Endodermal cell (in vitro differentiated cells): Measurements from ENCODE around the gene NCAPH2. TPM values are rescaled to one million over a fixed set of nuclear protein-coding genes. Genes with fewer than 3 reads are reported as not detected.
A peak's percentile ranks its signal among the peaks of the same experiment; 100 is the strongest.

Experiments
- DNase-seq: peaks from one replicate; pipeline ENCODE4 v3.0.0-alpha.2; 2017
- H3K27ac ChIP-seq: 2 replicates; pipeline ENCODE4 v1.5.1; 2013; ENCODE audit warnings: mild to moderate bottlenecking, low read depth, low read length, moderate library complexity
- H3K27me3 ChIP-seq: 2 replicates; pipeline ENCODE4 v1.6.1; 2013; ENCODE audit warnings: mild to moderate bottlenecking, low read length, moderate library complexity; ENCODE audit not compliant: insufficient read depth, control insufficient read depth, poor library complexity, severe bottlenecking
- H3K36me3 ChIP-seq: 2 replicates; pipeline ENCODE4 v1.7.0; 2013; ENCODE audit warnings: mild to moderate bottlenecking, low read length, moderate library complexity; ENCODE audit not compliant: control insufficient read depth, insufficient read depth
- H3K4me1 ChIP-seq: one replicate; pipeline ENCODE4 v1.7.0; 2013; ENCODE audit warnings: low read length; ENCODE audit not compliant: control insufficient read depth, insufficient read depth
- H3K4me3 ChIP-seq: 2 replicates; pipeline ENCODE4 v1.5.1; 2013; ENCODE audit warnings: mild to moderate bottlenecking, low read length, moderate library complexity
- H3K9ac ChIP-seq: 2 replicates; pipeline ENCODE4 v1.6.1; 2013; ENCODE audit warnings: mild to moderate bottlenecking, low read length, moderate library complexity; ENCODE audit not compliant: poor library complexity, severe bottlenecking; ENCODE audit errors: extremely low read depth
- H3K9me3 ChIP-seq: 2 replicates; pipeline ENCODE4 v1.6.1; 2013; ENCODE audit warnings: mild to moderate bottlenecking, low read length, moderate library complexity; ENCODE audit not compliant: control insufficient read depth
- H3K27ac Mint-ChIP-seq: 2 replicates; pipeline ENCODE4 v1.8.0; 2020; ENCODE audit warnings: mixed read lengths
- H3K27me3 Mint-ChIP-seq: 2 replicates; pipeline ENCODE4 v1.8.0; 2021; ENCODE audit warnings: mild to moderate bottlenecking, mixed read lengths; ENCODE audit not compliant: insufficient read depth
- H3K36me3 Mint-ChIP-seq: 2 replicates; pipeline ENCODE4 v1.8.0; 2020; ENCODE audit warnings: low read depth, mixed read lengths
- H3K4me1 Mint-ChIP-seq: 2 replicates; pipeline ENCODE4 v1.8.0; 2020; ENCODE audit warnings: mixed read lengths
- H3K4me3 Mint-ChIP-seq: 2 replicates; pipeline ENCODE4 v1.8.0; 2020; ENCODE audit warnings: mild to moderate bottlenecking, moderate library complexity, mixed read lengths
- H3K9me3 Mint-ChIP-seq: 2 replicates; pipeline ENCODE4 v1.8.0; 2020; ENCODE audit warnings: mild to moderate bottlenecking, mixed read lengths
- CTCF ChIP-seq: fragments of 200-600 bp; sonication (generic); conservative IDR thresholded peaks from 2 replicates; pipeline ENCODE4 v1.5.0; 2021; ENCODE audit warnings: antibody characterized with exemption, mild to moderate bottlenecking
- WGBS, 2 experiments: methylation state at CpG; one replicate each; pipeline versions ENCODE4 v1.1.5 to v1.1.7; 2013; ENCODE audit warnings: missing lambda C conversion rate in 2 of 2, mixed read lengths in 1 of 2; ENCODE audit not compliant: insufficient coverage in 1 of 2, insufficient read length in 1 of 2; 5-methylcytosine and 5-hydroxymethylcytosine counted together
- total RNA-seq, 2 donors: library from RNA; stranded (reverse); fragmentation: NEBNext Ultra II Directional in 1 of 2; extraction: Animal tissue kit (Norgen Biotek cat#: 25700) in 1 of 2; gene quantifications; 2 replicates in 1 of 2; 3 replicates in 1 of 2; pipeline ENCODE4 v1.2.1, GENCODE V29; 2021

The NCAPH2 gene
- total RNA-seq, 2 donors from 2014 or later: 63.3 to 73.1 TPM

- Mint-ChIP-seq H3K4me1 (peaks cover 9% of the 10 kb centered on the region), H3K9me3 (no peaks in the 10 kb centered on the region), H3K27me3 (peaks cover 11% of the 10 kb centered on the region), H3K27ac (no peak overlapping the region), H3K36me3 (peaks cover 18% of the 10 kb centered on the region), H3K4me3 (peak overlapping the region; percentile 8)
- Histone ChIP-seq H3K36me3 (peaks cover 25% of the 10 kb centered on the region), H3K27me3 (peaks cover under 1% of the 10 kb centered on the region), H3K4me1 (no peaks in the 10 kb centered on the region), H3K9ac (no peak overlapping the region), H3K27ac (no peak overlapping the region), H3K9me3 (no peaks in the 10 kb centered on the region), H3K4me3 (no peak overlapping the region)
- WGBS, 2 experiments: 95 to 96% methylated on average over 12 to 22 of the region's 22 CpGs
- TF ChIP-seq CTCF: no peak
- DNase-seq: no peak
These were observed 14.9 kb downstream of the NCAPH2 start for GRCh38 chr22:50522806-50523438.

GRCh38 chr22:50523458-50523805, 15.4 kb downstream of the NCAPH2 start:
- Histone ChIP-seq H3K36me3 (peaks cover 25% of the 10 kb centered on the region), H3K4me3 (no peak overlapping the region), H3K4me1 (no peaks in the 10 kb centered on the region), H3K27ac (no peak overlapping the region), H3K9ac (no peak overlapping the region), H3K9me3 (no peaks in the 10 kb centered on the region), H3K27me3 (peaks cover 5% of the 10 kb centered on the region)
- Mint-ChIP-seq H3K36me3 (peaks cover 18% of the 10 kb centered on the region), H3K27ac (no peak overlapping the region), H3K9me3 (no peaks in the 10 kb centered on the region), H3K27me3 (peaks cover 16% of the 10 kb centered on the region), H3K4me1 (peaks cover 9% of the 10 kb centered on the region), H3K4me3 (peak overlapping the region; percentile 8)
- WGBS, 2 experiments: 95 to 96% methylated on average over 15 to 16 of the region's 16 CpGs
- no peak for TF ChIP-seq CTCF
- DNase-seq: no peak

GRCh38 chr22:50523806-50524675, 16.0 kb downstream of the NCAPH2 start:
- 90 to 93% methylated on average over 21 to 25 of the region's 25 CpGs for WGBS, 2 experiments
- Histone ChIP-seq H3K9me3 (no peaks in the 10 kb centered on the region), H3K27me3 (peaks cover 12% of the 10 kb centered on the region), H3K36me3 (peaks cover 23% of the 10 kb centered on the region), H3K9ac (peak overlapping the region; percentile 75), H3K4me3 (peak overlapping the region; percentile 88), H3K4me1 (no peaks in the 10 kb centered on the region), H3K27ac (no peak overlapping the region)
- Mint-ChIP-seq H3K36me3 (peaks cover 15% of the 10 kb centered on the region), H3K4me3 (peak overlapping the region; percentile 70), H3K27me3 (peaks cover 22% of the 10 kb centered on the region), H3K27ac (peak overlapping the region; percentile 87), H3K4me1 (peaks cover 9% of the 10 kb centered on the region), H3K9me3 (no peaks in the 10 kb centered on the region)
- TF ChIP-seq CTCF: no peak
- no peak for DNase-seq
